Mesendoderm (in vitro differentiated cells): ENCODE data around the gene NDUFB5.

Source experiments
- DNase-seq: peaks from one replicate; pipeline ENCODE4 v3.0.0; 2013
- H2AK5ac ChIP-seq: 2 replicates; pipeline ENCODE4 v1.6.1; 2013; ENCODE audit warnings: low read length, inconsistent platforms
- H2BK120ac ChIP-seq: 2 replicates; pipeline ENCODE4 v1.6.1; 2013; ENCODE audit warnings: low read depth, mild to moderate bottlenecking, low read length, moderate library complexity, mixed read lengths
- H2BK15ac ChIP-seq: replicated peaks from 2 replicates; pipeline ENCODE4 v1.6.1; 2013; ENCODE audit warnings: low read depth, mild to moderate bottlenecking, moderate library complexity
- H2BK5ac ChIP-seq: 2 replicates; pipeline ENCODE4 v1.6.1; 2013; ENCODE audit warnings: low read length, inconsistent platforms
- H3K18ac ChIP-seq: 2 replicates; pipeline ENCODE4 v1.6.1; 2013; ENCODE audit warnings: mild to moderate bottlenecking, low read length, mixed read lengths
- H3K23ac ChIP-seq: one replicate; pipeline ENCODE4 v1.6.1; 2013; ENCODE audit warnings: low read length
- H3K27ac ChIP-seq: 2 replicates; pipeline ENCODE4 v1.5.1; 2013; ENCODE audit warnings: low read depth, mild to moderate bottlenecking, inconsistent platforms, low read length, moderate library complexity
- H3K27me3 ChIP-seq: 2 replicates; pipeline ENCODE4 v1.6.1; 2013; ENCODE audit warnings: low read length, control low read depth, mild to moderate bottlenecking, inconsistent platforms; ENCODE audit not compliant: insufficient read depth, poor library complexity
- H3K36me3 ChIP-seq: 2 replicates; pipeline ENCODE4 v1.6.1; 2013; ENCODE audit warnings: low read length, inconsistent platforms; ENCODE audit not compliant: control insufficient read depth, insufficient read depth
- H3K4ac ChIP-seq: one replicate; pipeline ENCODE4 v1.6.1; 2013; ENCODE audit warnings: low read depth, mild to moderate bottlenecking, low read length, moderate library complexity
- H3K4me1 ChIP-seq: 2 replicates; pipeline ENCODE4 v1.6.1; 2013; ENCODE audit warnings: low read depth, low read length, inconsistent platforms; ENCODE audit not compliant: control insufficient read depth
- H3K4me2 ChIP-seq: 2 replicates; pipeline ENCODE4 v1.6.1; 2013; ENCODE audit warnings: low read length
- H3K4me3 ChIP-seq: 2 replicates; pipeline ENCODE4 v1.5.1; 2013; ENCODE audit warnings: mild to moderate bottlenecking, low read length
- H3K56ac ChIP-seq: one replicate; pipeline ENCODE4 v1.6.1; 2013; ENCODE audit warnings: low read length
- H3K79me1 ChIP-seq: 2 replicates; pipeline ENCODE4 v1.6.1; 2013; ENCODE audit warnings: low read length, inconsistent platforms
- H3K79me2 ChIP-seq: 2 replicates; pipeline ENCODE4 v1.6.1; 2013; ENCODE audit warnings: mild to moderate bottlenecking, low read length; ENCODE audit not compliant: control insufficient read depth, insufficient read depth
- H3K9ac ChIP-seq: 2 replicates; pipeline ENCODE4 v1.6.1; 2013; ENCODE audit warnings: low read length, inconsistent platforms
- H4K5ac ChIP-seq: one replicate; pipeline ENCODE4 v1.6.1; 2013; ENCODE audit warnings: low read length
- H4K8ac ChIP-seq: one replicate; pipeline ENCODE4 v1.6.1; 2013; ENCODE audit warnings: low read depth, mild to moderate bottlenecking, control low read depth, low read length, moderate library complexity
- WGBS: extraction: QIAGEN DNeasy Blood & Tissue Kit; methylation state at CpG from one replicate; pipeline ENCODE4 v1.1.7; 2013; ENCODE audit warnings: low lambda C conversion rate, missing lambda C conversion rate; ENCODE audit not compliant: insufficient coverage; ENCODE audit errors: extremely low coverage; 5-methylcytosine and 5-hydroxymethylcytosine counted together

Gene NDUFB5

DNA sequence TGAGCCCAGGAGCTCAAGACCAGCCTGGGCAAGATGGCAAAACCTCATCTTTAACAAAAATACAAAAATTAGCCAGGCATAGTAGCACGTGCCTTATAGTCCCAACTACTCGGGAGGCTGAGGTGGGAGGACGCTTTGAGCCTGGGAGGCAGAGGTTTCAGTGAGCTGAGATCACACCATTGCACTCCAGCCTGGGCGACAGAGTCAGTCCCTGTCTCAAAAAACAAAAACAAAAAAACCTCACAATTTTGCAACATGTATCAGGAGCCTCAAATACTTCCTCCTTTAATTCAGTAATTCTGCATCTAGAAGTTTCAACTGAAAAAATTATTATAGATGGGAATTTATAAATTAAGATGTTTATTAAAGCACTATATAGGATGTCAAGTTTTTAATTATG lies 1.3 kb upstream of the NDUFB5 start:
- Histone ChIP-seq H3K56ac (no peak overlapping the region), H3K36me3 (peaks cover 2% of the 10 kb centered on the region), H3K4me3 (no peak overlapping the region), H2BK15ac (no peak overlapping the region), H4K5ac (no peak overlapping the region), H3K27ac (no peak overlapping the region), H2BK5ac (no peak overlapping the region), H3K27me3 (no peaks in the 10 kb centered on the region), H3K18ac (no peak overlapping the region), H2AK5ac (no peak overlapping the region), H3K4me2 (no peak overlapping the region), H3K4ac (no peak overlapping the region), H3K9ac (no peak overlapping the region), H3K23ac (no peak overlapping the region), H4K8ac (no peak overlapping the region), H3K4me1 (no peaks in the 10 kb centered on the region), H3K79me2 (peaks cover 15% of the 10 kb centered on the region), H2BK120ac (no peak overlapping the region), H3K79me1 (peaks cover 8% of the 10 kb centered on the region)
- no CpG with 5 or more reads among the region's 4 CpGs for WGBS
- DNase-seq, result no peak

- Histone ChIP-seq H3K56ac (peak overlapping the region; percentile 96), H2AK5ac (no peak overlapping the region), H3K27ac (no peak overlapping the region), H3K4ac (no peak overlapping the region), H2BK15ac (no peak overlapping the region), H2BK5ac (no peak overlapping the region), H4K5ac (no peak overlapping the region), H3K23ac (no peak overlapping the region), H4K8ac (no peak overlapping the region), H3K4me3 (peak overlapping the region; percentile 98), H3K9ac (peak overlapping the region; percentile 96), H3K18ac (no peak overlapping the region), H3K4me1 (no peaks in the 10 kb centered on the region), H3K4me2 (peak overlapping the region; percentile 17), H3K79me2 (peaks cover 15% of the 10 kb centered on the region), H3K79me1 (peaks cover 8% of the 10 kb centered on the region), H3K27me3 (no peaks in the 10 kb centered on the region), H2BK120ac (no peak overlapping the region), H3K36me3 (no peaks in the 10 kb centered on the region)
- DNase-seq, result no peak
- WGBS, result no CpG with 5 or more reads among the region's 3 CpGs
These were observed 763 bp upstream of the NDUFB5 start for GRCh38 chr3:179603831-179604230.

DNA sequence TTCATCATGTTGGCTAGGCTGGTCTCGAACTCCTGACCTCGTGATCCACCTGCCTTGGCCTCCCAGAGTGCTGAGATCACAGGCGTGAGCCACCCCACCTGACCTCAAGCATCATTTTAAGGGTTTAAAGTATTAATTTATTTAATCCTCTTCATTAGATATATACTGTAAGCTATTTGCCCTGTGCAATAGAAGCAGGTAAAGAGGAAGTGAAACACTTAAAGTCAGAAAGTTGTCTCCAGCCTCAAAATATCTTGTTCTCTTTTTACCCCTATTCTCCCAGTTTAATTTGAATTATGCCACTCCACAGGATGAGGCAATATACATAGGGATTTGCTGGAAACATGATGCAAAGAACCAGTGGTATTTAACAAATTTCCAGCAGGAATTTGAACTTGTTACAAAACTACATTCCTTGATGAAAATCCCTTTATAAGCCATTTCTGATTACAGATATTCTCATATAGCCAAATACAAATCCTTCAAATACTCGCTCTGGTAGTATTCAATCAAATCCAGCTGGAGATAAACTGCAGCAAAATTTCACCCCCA lies 2.0 kb downstream of the NDUFB5 start:
- peaks cover 15% of the 10 kb centered on the region for H3K79me2 ChIP-seq
- no peak overlapping the region for H3K56ac ChIP-seq
- H4K8ac ChIP-seq, result no peak overlapping the region
- no peaks in the 10 kb centered on the region for H3K36me3 ChIP-seq
- H3K4me2 ChIP-seq, result no peak overlapping the region
- H3K18ac ChIP-seq, result no peak overlapping the region
- no peak overlapping the region for H3K4me3 ChIP-seq
- H3K79me1 ChIP-seq, result peaks cover 8% of the 10 kb centered on the region
- no peak overlapping the region for H3K23ac ChIP-seq
- no peak overlapping the region for H2BK15ac ChIP-seq
- H3K4me1 ChIP-seq, result peaks cover 3% of the 10 kb centered on the region
- no peak overlapping the region for H3K9ac ChIP-seq
- no peak overlapping the region for H4K5ac ChIP-seq
- H3K27me3 ChIP-seq, result no peaks in the 10 kb centered on the region
- no peak for DNase-seq
- no CpG with 5 or more reads among the region's 4 CpGs for WGBS
- no peak overlapping the region for H2AK5ac ChIP-seq
- H2BK5ac ChIP-seq, result no peak overlapping the region
- no peak overlapping the region for H3K4ac ChIP-seq
- no peak overlapping the region for H2BK120ac ChIP-seq
- H3K27ac ChIP-seq, result no peak overlapping the region

- Histone ChIP-seq H3K9ac (no peak overlapping the region), H2AK5ac (no peak overlapping the region), H3K4me1 (peaks cover 3% of the 10 kb centered on the region), H2BK120ac (no peak overlapping the region), H3K79me1 (peaks cover 4% of the 10 kb centered on the region), H3K4me3 (no peak overlapping the region), H3K36me3 (no peaks in the 10 kb centered on the region), H4K5ac (no peak overlapping the region), H3K4me2 (no peak overlapping the region), H2BK5ac (no peak overlapping the region), H3K27me3 (no peaks in the 10 kb centered on the region), H4K8ac (no peak overlapping the region), H3K23ac (no peak overlapping the region), H3K18ac (no peak overlapping the region), H3K56ac (no peak overlapping the region), H2BK15ac (peak overlapping the region; percentile 11), H3K79me2 (peaks cover 7% of the 10 kb centered on the region), H3K4ac (no peak overlapping the region), H3K27ac (peak overlapping the region; percentile 62)
- peak; percentile 74 for DNase-seq
- no CpG with 5 or more reads among the region's 6 CpGs for WGBS
These were observed 4.5 kb downstream of the NDUFB5 start for GRCh38 chr3:179608931-179609720.

- Histone ChIP-seq H3K9ac (no peak overlapping the region), H4K8ac (peak overlapping the region; percentile 28), H2BK15ac (no peak overlapping the region), H2BK5ac (no peak overlapping the region), H3K79me2 (peaks cover 2% of the 10 kb centered on the region), H3K4me3 (no peak overlapping the region), H3K56ac (no peak overlapping the region), H3K36me3 (no peaks in the 10 kb centered on the region), H3K4ac (no peak overlapping the region), H3K23ac (no peak overlapping the region), H3K79me1 (peaks cover 2% of the 10 kb centered on the region), H3K4me1 (peaks cover 3% of the 10 kb centered on the region), H4K5ac (no peak overlapping the region), H3K18ac (peak overlapping the region; percentile 28), H3K27ac (no peak overlapping the region), H2AK5ac (no peak overlapping the region), H2BK120ac (no peak overlapping the region), H3K27me3 (no peaks in the 10 kb centered on the region), H3K4me2 (no peak overlapping the region)
- WGBS, result no CpG with 5 or more reads among the region's 4 CpGs
- DNase-seq, result no peak
These were observed 5.5 kb downstream of the NDUFB5 start for GRCh38 chr3:179610066-179610465.
